ENCODE data around the gene CMA1. TPM values are rescaled to one million over a fixed set of nuclear protein-coding genes. Genes with fewer than 3 reads are reported as not detected.
"Not testable (repeated sequence)": the region's sequence is repeated elsewhere in the genome, so short reads cannot be mapped to it uniquely, and the experiment has no call there.

The CMA1 gene
- total RNA-seq, 1 donor from 2014 or later, result not detected

GRCh38 chr14:24506443-24506842 lies 1.6 kb downstream of the CMA1 start:
- TF ChIP-seq CTCF (IDR thresholded peaks at IDR 0.05), result no peak
- TF ChIP-seq POLR2AphosphoS5 (IDR thresholded peaks at IDR 0.05; ENCODE audit: insufficient read depth in 1 of 2, low read depth in 1 of 2), result no peak
- no peak for TF ChIP-seq POLR2A (IDR thresholded peaks at IDR 0.05)

GRCh38 chr14:24504425-24504950 lies 3.6 kb downstream of the CMA1 start:
- no peaks in the 10 kb centered on the region for H3K9me3 ChIP-seq
- H3K36me3 ChIP-seq, result no peaks in the 10 kb centered on the region
- DNase-seq (ENCODE audit: extremely low spot score in 2 of 2), result no peak
- H3K27ac ChIP-seq, result no peak overlapping the region
- intact Hi-C loops (cut with DNase I), result no loop called here
- TF ChIP-seq POLR2AphosphoS5 (IDR thresholded peaks at IDR 0.05; ENCODE audit: insufficient read depth in 1 of 2, low read depth in 1 of 2), result no peak
- no peak for TF ChIP-seq POLR2A (IDR thresholded peaks at IDR 0.05)
- no peak for TF ChIP-seq CTCF (IDR thresholded peaks at IDR 0.05)
- no peak overlapping the region for H3K4me3 ChIP-seq
- H3K27me3 ChIP-seq, result no peaks in the 10 kb centered on the region
- no peaks in the 10 kb centered on the region for H3K4me1 ChIP-seq

More at GRCh38 chr14:24506443-24506842, 1.6 kb downstream of the CMA1 start:
- Histone ChIP-seq H3K36me3 (no peaks in the 10 kb centered on the region), H3K4me1 (no peaks in the 10 kb centered on the region), H3K27me3 (no peaks in the 10 kb centered on the region), H3K9me3 (no peaks in the 10 kb centered on the region), H3K27ac (no peak overlapping the region), H3K4me3 (no peak overlapping the region)
- no peak for DNase-seq (ENCODE audit: extremely low spot score in 2 of 2)
- intact Hi-C loops (cut with DNase I), result no loop called here

- H3K27ac ChIP-seq; H3K9me3 ChIP-seq; H3K36me3 ChIP-seq; H3K4me1 ChIP-seq; DNase-seq (ENCODE audit: extremely low spot score in 2 of 2); intact Hi-C loops (cut with DNase I); H3K4me3 ChIP-seq; H3K27me3 ChIP-seq: not testable (repeated sequence)
These were observed 16.3 kb downstream of the CMA1 start for GRCh38 chr14:24491586-24492408.

- H3K4me1 ChIP-seq, result no peaks in the 10 kb centered on the region
- H3K9me3 ChIP-seq, result no peaks in the 10 kb centered on the region
- TF ChIP-seq CTCF (IDR thresholded peaks at IDR 0.05) (no peak), POLR2AphosphoS5 (IDR thresholded peaks at IDR 0.05; ENCODE audit: insufficient read depth in 1 of 2, low read depth in 1 of 2) (no peak), POLR2A (IDR thresholded peaks at IDR 0.05) (no peak)
- H3K36me3 ChIP-seq, result no peaks in the 10 kb centered on the region
- H3K4me3 ChIP-seq, result no peak overlapping the region
- intact Hi-C loops (cut with DNase I), result no loop called here
- no peak for DNase-seq (ENCODE audit: extremely low spot score in 2 of 2)
- H3K27ac ChIP-seq, result no peak overlapping the region
- no peaks in the 10 kb centered on the region for H3K27me3 ChIP-seq
These were observed 24.3 kb downstream of the CMA1 start for GRCh38 chr14:24483604-24484252.

GRCh38 chr14:24482699-24483303 lies 25.3 kb downstream of the CMA1 start:
- intact Hi-C loops (cut with DNase I); H3K27me3 ChIP-seq; DNase-seq (ENCODE audit: extremely low spot score in 2 of 2): not testable (repeated sequence)

More at GRCh38 chr14:24482699-24483303, 25.3 kb downstream of the CMA1 start:
- not testable (repeated sequence) for H3K27ac ChIP-seq, H3K36me3 ChIP-seq, H3K4me1 ChIP-seq, H3K4me3 ChIP-seq, H3K9me3 ChIP-seq

Data from vagina (tissue), 2 donors.